ENCODE results near the gene RFX8. TPM values are rescaled to one million over a fixed set of nuclear protein-coding genes. Genes with fewer than 3 reads are reported as not detected.

Gene RFX8
- total and polyA plus RNA-seq, 10 of the 15 experiments (the other 5 are each of a cell fraction or from before 2014, with no cell fraction given), result 0.19 TPM; not detected in 9

- TF ChIP-seq HDAC2 (IDR thresholded peaks at IDR 0.05) (no peak), SPI1 (IDR thresholded peaks at IDR 0.05; ENCODE audit: borderline replicate concordance, insufficient read depth, low read depth, low read length) (no peak), SIN3A (IDR thresholded peaks at IDR 0.05; ENCODE audit: low read depth, low read length) (no peak), RUNX3 (IDR thresholded peaks at IDR 0.05; ENCODE audit: low read length) (no peak), YBX1 (IDR thresholded peaks at IDR 0.05) (no peak), ZNF217 (IDR thresholded peaks at IDR 0.05) (no peak), ESRRA (IDR thresholded peaks at IDR 0.05; ENCODE audit: low read length) (no peak), IRF3 (IDR thresholded peaks at IDR 0.05) (no peak)
- TF ChIP-seq, protein P1, sequence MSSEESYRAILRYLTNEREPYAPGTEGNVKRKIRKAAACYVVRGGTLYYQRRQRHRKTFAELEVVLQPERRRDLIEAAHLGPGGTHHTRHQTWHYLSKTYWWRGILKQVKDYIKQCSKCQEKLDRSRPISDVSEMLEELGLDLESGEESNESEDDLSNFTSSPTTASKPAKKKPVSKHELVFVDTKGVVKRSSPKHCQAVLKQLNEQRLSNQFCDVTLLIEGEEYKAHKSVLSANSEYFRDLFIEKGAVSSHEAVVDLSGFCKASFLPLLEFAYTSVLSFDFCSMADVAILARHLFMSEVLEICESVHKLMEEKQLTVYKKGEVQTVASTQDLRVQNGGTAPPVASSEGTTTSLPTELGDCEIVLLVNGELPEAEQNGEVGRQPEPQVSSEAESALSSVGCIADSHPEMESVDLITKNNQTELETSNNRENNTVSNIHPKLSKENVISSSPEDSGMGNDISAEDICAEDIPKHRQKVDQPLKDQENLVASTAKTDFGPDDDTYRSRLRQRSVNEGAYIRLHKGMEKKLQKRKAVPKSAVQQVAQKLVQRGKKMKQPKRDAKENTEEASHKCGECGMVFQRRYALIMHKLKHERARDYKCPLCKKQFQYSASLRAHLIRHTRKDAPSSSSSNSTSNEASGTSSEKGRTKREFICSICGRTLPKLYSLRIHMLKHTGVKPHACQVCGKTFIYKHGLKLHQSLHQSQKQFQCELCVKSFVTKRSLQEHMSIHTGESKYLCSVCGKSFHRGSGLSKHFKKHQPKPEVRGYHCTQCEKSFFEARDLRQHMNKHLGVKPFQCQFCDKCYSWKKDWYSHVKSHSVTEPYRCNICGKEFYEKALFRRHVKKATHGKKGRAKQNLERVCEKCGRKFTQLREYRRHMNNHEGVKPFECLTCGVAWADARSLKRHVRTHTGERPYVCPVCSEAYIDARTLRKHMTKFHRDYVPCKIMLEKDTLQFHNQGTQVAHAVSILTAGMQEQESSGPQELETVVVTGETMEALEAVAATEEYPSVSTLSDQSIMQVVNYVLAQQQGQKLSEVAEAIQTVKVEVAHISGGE (CRISPR knock-in tag; IDR thresholded peaks at IDR 0.05), result no peak
- TF ChIP-seq, protein P2, sequence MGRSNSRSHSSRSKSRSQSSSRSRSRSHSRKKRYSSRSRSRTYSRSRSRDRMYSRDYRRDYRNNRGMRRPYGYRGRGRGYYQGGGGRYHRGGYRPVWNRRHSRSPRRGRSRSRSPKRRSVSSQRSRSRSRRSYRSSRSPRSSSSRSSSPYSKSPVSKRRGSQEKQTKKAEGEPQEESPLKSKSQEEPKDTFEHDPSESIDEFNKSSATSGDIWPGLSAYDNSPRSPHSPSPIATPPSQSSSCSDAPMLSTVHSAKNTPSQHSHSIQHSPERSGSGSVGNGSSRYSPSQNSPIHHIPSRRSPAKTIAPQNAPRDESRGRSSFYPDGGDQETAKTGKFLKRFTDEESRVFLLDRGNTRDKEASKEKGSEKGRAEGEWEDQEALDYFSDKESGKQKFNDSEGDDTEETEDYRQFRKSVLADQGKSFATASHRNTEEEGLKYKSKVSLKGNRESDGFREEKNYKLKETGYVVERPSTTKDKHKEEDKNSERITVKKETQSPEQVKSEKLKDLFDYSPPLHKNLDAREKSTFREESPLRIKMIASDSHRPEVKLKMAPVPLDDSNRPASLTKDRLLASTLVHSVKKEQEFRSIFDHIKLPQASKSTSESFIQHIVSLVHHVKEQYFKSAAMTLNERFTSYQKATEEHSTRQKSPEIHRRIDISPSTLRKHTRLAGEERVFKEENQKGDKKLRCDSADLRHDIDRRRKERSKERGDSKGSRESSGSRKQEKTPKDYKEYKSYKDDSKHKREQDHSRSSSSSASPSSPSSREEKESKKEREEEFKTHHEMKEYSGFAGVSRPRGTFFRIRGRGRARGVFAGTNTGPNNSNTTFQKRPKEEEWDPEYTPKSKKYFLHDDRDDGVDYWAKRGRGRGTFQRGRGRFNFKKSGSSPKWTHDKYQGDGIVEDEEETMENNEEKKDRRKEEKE (IDR thresholded peaks at IDR 0.05), result no peak
- TF ChIP-seq, protein P3, sequence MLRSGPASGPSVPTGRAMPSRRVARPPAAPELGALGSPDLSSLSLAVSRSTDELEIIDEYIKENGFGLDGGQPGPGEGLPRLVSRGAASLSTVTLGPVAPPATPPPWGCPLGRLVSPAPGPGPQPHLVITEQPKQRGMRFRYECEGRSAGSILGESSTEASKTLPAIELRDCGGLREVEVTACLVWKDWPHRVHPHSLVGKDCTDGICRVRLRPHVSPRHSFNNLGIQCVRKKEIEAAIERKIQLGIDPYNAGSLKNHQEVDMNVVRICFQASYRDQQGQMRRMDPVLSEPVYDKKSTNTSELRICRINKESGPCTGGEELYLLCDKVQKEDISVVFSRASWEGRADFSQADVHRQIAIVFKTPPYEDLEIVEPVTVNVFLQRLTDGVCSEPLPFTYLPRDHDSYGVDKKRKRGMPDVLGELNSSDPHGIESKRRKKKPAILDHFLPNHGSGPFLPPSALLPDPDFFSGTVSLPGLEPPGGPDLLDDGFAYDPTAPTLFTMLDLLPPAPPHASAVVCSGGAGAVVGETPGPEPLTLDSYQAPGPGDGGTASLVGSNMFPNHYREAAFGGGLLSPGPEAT (IDR thresholded peaks at IDR 0.05; ENCODE audit: low read depth), result no peak
Observed at GRCh38 chr2:101430156-101430555, 44.8 kb downstream of the RFX8 start (continued).

All from GM12878 (cell line).